Measurements from ENCODE around the gene NHSL2.

GRCh38 chrX:72040506-72040905 is 129.9 kb downstream of the NHSL2 start:
- no peak for TF ChIP-seq CTCF (conservative IDR thresholded peaks at IDR 0.05; ENCODE audit: low read depth, low read length)
- no peak for TF ChIP-seq EZH2 (IDR thresholded peaks at IDR 0.05; ENCODE audit: borderline replicate concordance, low read depth, low read length, poor library complexity, severe bottlenecking)

All from A673 (cell line).